ENCODE results near the gene RHBDD1.
A peak's percentile ranks its signal among the peaks of the same experiment; 100 is the strongest.

The RHBDD1 gene

GRCh38 chr2:226943862-226944620, 108.2 kb downstream of the RHBDD1 start:
- DNase-seq, result no peak

- DNase-seq, result peak; percentile 60
These were observed 117.4 kb downstream of the RHBDD1 start for GRCh38 chr2:226953206-226953605.

- no peak for DNase-seq
These were observed 118.0 kb downstream of the RHBDD1 start for GRCh38 chr2:226953826-226954225.

GRCh38 chr2:226956659-226957058, 120.8 kb downstream of the RHBDD1 start:
- DNase-seq, result no peak

- DNase-seq, result no peak
These were observed 123.6 kb downstream of the RHBDD1 start for GRCh38 chr2:226959418-226959817.

- no peak for DNase-seq
These were observed 126.4 kb downstream of the RHBDD1 start for GRCh38 chr2:226962176-226962773.

- DNase-seq, result no peak
These were observed 127.7 kb downstream of the RHBDD1 start for GRCh38 chr2:226963528-226963927.

GRCh38 chr2:226965376-226965775, 129.5 kb downstream of the RHBDD1 start:
- DNase-seq, result no peak

GRCh38 chr2:226969417-226970080, 133.7 kb downstream of the RHBDD1 start:
- no peak for DNase-seq

- DNase-seq, result no peak
These were observed 134.5 kb downstream of the RHBDD1 start for GRCh38 chr2:226970362-226970761.

- DNase-seq, result no peak
These were observed 135.2 kb downstream of the RHBDD1 start for GRCh38 chr2:226971084-226971483.

GRCh38 chr2:226971770-226972169, 135.9 kb downstream of the RHBDD1 start:
- no peak for DNase-seq

- no peak for DNase-seq
These were observed 138.0 kb downstream of the RHBDD1 start for GRCh38 chr2:226973816-226974215.

GRCh38 chr2:226977775-226978190, 141.9 kb downstream of the RHBDD1 start:
- no peak for DNase-seq

GRCh38 chr2:226978300-226978699, 142.4 kb downstream of the RHBDD1 start:
- DNase-seq, result no peak

- no peak for DNase-seq
These were observed 143.2 kb downstream of the RHBDD1 start for GRCh38 chr2:226979004-226979403.

- no peak for DNase-seq
These were observed 146.0 kb downstream of the RHBDD1 start for GRCh38 chr2:226981791-226982326.

- DNase-seq, result no peak
These were observed 148.3 kb downstream of the RHBDD1 start for GRCh38 chr2:226983895-226984749.

- peak; percentile 59 for DNase-seq
These were observed 149.1 kb downstream of the RHBDD1 start for GRCh38 chr2:226984750-226985582.

- DNase-seq, result no peak
These were observed 149.7 kb downstream of the RHBDD1 start for GRCh38 chr2:226985583-226985946.

- no peak for DNase-seq
These were observed 155.8 kb downstream of the RHBDD1 start for GRCh38 chr2:226991663-226992062.

GRCh38 chr2:226993171-226993570, 157.3 kb downstream of the RHBDD1 start:
- no peak for DNase-seq

Measured in right hindlimb (tissue), 1 donor.